Measurements from ENCODE around the gene SLC6A16.
"Not testable (repeated sequence)": the region's sequence is repeated elsewhere in the genome, so short reads cannot be mapped to it uniquely, and the experiment has no call there.

Gene SLC6A16

DNA sequence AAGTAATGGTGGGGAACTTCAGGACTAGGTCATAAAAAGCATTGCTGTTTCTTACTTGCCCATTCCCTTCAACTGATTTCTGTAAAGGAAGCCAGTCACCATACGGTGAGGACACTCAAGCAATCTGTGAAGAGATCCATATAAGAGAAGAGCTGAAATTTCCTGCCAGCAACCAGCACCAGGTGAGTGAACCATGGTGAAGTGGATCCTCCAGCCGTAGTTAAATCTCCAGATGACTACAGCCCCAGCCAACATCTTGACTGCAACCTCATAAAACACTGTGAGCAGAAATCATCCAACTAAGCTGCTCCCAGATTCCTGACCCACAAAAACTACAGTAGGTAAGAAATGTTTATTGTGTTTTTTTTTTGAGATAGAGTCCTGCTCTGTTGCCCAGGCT, 3.8 kb upstream of the SLC6A16 start:
- no peak for DNase-seq (ENCODE audit: low read depth)

DNA sequence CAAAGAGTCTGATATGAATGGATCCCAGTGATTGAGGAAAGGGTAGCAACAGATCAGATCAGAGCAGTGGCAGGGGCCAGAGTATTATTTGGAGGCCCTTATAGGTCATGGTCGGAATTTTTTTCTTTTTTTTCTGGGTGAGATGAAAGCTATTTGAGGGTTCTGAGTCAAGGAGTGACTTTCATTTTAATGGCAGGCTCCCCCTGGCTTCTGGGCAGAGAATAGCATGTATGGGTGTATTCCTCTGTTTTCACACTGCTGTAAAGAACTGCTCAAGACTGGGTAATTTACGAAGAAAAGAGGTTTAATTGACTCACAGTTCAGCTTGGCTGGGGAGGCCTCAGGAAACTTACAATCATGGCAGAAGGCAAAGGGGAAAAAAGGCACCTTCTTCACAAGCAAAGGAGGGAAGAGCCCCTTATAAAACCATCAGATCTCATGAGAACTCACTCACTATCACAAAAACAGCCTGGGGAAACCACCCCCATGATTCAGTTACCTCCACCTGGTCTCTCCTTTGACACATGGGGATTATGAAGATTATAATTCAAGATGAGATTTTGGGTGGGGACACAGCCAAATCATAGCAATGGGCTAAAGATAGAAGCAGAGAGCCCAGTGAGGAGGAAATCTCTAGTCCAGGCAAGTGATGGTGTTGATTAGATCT, 3.0 kb upstream of the SLC6A16 start:
- no peak for DNase-seq (ENCODE audit: low read depth)

DNA sequence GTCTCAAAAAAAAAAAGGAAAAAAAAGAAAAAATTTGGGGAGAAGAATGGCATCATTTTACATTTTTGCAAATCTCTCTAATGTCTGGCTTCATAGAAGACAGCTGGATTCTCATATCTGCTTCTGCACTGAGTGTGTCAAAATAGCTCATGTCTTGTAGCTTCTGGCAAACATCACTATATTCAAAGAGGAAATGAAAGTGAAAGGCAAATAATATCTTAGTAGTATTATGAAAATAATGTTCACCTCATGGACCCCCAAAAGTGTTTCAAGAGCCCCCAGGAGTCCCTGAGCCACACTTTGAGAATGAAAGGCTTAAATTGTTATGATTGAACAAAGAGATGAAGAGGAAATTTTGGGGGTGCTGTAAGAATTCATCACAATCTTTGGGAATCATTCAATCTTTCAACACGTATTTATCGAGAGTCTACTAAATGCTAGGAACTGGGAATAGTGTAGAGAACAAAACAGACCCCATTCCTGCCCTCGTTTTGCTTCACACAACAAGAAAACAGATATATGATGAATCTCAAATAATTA, 1.2 kb upstream of the SLC6A16 start:
- no peak for DNase-seq (ENCODE audit: low read depth)

DNA sequence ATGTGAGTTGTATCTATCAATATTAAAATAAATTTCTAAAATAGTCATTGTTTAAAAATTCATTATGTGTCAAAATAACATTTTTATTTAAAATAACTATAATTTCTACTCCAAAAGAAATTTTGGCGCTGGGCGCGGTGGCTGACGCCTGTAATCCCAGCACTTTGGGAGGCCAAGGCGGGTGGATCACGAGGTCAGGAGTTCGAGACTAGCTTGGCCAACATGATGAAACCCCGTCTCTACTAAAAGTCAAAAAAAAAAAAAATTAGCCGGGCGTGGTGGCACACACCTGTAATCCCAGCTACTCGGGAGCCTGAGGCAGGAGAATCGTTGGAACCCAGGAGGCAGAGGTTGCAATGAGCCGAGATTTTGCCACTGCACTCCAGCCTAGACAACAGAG, 765 bp upstream of the SLC6A16 start:
- DNase-seq (ENCODE audit: low read depth), result not testable (repeated sequence)

DNA sequence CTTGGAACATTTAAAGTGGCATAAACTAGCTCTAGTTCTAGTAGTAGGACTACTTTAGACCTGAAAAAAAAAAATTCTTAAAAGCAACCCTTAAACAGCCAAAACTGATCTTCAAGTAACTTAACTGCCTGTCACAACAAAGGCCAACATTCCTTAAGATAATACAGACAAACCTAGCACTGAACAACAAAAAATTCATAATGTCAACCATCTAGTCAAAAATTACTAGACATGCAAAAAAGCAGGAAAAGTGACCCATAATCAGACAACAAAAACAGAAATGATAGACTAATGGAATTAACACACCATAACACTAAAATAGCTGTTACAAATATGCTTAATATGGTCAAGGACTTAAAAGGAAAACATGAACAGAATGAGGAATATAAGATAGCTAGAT, 6.7 kb downstream of the SLC6A16 start:
- DNase-seq (ENCODE audit: low read depth), result no peak

DNA sequence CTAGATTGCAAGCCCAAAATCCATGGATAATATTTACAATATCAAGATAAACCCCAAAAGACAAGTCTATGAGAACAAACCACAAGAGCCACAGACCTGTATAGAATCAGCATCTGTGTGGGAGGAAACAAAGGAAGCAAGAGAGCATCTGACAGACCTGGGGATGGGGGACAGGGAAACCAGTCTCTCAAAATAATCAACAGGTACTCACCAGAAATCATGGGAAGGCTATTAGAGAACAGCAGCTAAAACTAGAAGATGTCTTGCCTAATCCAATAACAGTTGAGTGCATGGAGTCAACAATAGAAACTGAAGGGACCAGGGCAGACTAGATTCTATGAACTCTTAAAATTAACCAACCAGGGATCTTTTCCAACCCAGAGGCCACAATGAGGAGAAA, 8.7 kb downstream of the SLC6A16 start:
- no peak for DNase-seq (ENCODE audit: low read depth)

DNA sequence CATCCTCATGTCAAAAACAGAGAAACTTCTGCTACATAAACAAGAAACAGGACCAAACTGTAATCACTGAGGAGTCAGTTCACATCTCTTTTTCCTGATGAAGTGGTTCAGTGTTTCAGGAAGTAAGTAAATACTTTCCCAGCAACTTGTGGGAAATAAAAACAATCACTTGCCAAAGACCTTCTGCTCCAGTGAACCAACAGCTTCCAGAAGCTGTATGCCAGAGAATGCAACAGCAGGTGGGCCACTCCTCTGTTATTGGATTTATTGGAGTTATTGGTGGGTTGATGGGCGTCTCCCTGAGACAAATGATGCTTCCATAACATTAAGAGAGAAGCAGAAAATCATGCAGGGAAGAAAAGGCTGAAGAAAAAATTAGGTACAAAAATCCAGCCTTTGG, 9.9 kb downstream of the SLC6A16 start:
- no peak for DNase-seq (ENCODE audit: low read depth)

DNA sequence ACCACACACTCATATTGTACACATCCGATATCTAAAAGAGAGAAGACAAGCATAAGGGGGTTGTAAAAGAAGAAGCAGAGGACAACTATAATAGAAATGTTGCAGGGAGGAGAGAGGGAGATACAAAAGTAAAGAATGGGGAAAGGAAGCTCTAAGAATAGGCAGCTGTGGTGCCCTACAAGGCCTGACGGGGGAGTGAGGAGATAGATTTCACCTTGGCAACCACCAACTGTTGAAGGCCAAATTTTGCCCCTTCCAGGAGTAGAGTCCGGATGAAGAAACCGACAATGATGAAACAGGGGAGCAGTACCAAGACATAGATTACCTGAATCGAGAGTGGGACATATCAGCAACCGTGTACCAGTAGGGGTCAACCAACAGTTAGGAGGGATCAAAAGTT, 15.9 kb downstream of the SLC6A16 start:
- DNase-seq (ENCODE audit: low read depth), result no peak

DNA sequence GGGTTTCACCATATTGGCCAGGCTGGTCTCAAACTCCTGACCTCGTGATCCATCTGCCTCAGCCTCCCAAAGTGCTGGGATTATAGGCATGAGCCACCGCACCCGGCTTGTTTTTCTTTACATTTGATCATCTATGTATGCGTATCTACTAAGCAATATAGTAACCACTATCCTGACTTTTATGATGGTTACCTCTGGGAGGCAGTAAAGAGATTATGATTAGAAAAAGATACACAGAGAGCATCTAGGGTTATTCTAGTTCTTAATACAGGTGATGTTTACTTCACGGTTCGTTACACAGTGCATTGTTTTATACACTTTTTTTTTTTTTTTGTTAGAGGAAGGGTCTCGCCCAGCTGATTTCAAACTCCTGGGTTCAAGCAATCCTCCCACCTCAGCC, 18.3 kb downstream of the SLC6A16 start:
- DNase-seq (ENCODE audit: low read depth), result not testable (repeated sequence)

DNA sequence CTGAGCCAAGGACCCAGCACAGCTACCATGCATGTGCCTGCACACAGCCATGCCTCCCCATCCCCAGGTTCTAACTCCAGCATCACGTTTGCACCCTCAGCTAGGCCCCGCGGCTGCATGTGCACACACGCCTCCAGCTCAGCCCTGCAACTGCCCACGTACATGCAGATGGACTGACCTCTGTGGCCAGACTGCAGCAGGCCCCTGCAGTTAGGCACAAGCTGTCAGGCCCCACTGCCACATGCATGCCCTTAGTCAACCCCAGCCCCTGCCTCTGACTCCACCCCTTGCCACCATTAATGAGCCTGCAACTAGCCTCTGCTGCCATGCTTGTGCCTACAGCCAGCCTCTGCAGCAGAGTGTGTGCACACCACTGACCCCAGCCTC, 23.1 kb downstream of the SLC6A16 start:
- DNase-seq (ENCODE audit: low read depth), result no peak

DNA sequence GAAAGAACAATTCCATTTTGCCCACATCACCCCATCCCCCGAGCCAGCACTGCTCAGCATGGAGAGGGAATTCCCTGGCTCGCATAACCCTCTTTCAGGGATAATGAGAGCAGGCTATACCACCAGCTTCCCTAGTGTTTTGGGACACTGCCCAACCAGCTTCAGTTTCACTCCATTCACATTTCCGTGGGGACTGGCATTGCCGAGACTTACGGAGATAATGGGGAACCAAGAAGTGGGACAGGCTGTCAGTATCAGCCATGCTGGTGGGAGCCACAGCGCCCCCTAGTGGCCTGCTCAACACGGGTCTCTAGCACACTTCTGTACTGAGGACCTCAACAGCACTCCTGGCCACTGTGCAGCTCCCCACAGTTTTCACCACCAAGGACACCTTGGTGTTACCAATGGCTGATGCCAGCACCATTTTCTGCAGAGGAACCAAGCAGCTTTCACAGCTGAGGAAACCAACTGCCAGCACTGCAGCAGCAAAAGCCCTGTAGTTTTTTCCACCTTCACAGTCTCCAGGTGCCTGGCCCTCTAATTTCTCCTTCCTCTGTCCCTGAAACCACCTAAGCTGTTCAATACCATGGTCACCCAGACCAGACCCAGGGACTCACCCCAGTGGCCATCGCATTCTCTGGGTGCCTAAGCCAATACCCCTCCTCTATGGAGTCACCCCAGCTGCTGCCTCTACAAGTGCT, 23.7 kb downstream of the SLC6A16 start:
- peak; percentile 62 for DNase-seq (ENCODE audit: low read depth)

DNA sequence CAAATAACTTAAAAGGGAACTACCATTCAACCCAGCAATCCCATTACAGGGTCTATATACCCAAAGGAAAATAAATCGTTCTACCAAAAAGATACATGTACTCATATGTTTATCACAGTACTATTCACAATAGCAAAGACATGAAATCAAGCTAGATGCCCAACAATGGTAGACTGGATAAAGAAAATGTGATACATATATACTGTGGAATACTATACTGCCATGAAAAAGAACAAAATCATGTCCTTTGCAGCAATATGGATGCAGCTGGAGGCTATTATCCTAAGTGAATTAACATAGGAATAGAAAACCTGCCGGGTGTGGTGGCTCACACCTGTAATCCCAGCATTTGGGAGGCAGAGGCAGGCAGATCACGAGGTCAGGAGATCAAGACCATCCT, 26.3 kb downstream of the SLC6A16 start:
- DNase-seq (ENCODE audit: low read depth), result not testable (repeated sequence)

DNA sequence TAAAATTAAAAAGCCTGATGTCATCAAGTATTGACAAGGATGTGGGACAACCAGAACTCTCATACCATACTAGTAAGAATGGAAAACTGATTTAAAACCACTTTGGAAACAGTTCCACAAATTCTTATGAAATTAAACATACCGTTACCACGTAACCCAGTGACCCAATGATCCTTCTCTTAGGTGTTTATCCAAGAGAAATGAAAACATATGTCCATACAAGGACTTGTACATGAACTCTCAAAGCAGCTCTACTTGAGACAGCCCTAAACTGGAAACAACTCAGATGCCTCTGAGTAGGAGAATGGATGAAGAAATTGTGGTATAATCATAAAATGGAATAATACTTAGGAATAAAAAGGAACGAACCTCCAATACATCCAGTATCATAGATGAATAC, 27.6 kb downstream of the SLC6A16 start:
- DNase-seq (ENCODE audit: low read depth), result no peak

DNA sequence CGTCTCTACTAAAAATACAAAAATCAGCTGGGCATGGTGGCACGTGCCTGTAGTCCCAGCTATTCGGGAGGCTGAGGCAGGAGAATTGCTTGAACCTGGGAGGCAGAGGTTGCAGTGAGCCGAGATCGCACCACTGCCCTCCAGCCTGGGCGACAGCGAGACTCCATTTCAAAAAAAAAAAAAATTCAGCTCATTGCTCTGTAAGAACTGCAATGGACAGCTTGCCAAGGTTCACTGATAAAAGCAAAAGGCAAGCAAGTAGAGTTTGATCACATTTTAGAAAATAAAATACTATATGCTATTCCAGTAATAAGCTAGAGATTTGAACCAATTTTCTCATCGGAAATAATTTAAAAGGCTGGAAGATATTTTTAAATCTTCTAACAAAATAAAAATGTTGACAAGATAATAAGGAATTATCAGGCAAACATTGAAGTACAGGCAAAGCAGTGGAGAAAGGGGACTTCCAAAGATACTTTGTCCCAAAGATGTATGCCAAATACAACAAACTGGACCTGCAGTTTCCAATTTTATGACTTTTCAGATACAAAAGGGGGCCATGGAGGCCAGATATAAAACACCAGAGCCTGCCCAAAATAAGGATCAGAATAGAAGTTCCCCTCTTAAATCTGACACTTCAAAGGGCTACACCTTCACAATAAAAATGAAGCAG, 29.6 kb downstream of the SLC6A16 start:
- DNase-seq (ENCODE audit: low read depth), result no peak

DNA sequence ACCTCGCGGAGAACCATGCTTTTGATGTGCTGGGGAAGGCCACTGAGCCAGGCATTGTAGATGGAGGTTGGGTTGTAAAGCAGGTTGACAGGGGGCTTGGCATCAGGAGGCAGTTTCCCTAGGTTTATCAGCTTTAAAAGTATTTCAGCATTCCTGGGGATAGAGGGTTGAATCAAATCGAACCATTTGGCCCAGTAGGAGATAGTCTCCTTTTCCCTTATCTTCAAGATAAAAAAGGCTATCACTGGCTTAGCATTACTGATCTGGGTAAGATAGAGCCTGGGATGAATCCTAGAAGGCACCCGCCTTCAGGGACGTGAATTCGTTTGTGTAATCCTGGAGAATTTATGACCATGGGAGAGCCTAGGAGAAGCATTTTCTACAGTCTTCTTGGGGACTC, 30.6 kb downstream of the SLC6A16 start:
- no peak for DNase-seq (ENCODE audit: low read depth)

DNA sequence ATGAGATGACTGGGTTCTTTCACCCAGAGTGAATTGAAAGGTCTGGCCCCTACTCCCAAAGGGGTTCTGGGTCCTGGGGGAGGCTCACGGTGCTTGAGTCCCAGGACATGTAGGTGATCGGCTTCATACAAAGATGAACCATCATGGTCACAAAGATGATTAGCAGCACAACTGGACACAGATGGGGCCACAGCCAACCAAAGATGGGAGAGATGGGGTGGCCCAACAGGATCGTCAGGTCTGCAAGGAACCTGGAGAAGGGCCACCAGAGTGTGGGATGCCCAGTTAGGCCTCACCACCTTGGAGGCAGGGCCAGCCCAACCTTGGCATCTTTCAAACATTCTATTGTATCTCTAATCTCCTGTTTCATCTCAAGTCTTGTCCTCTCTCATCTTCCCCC, 34.5 kb downstream of the SLC6A16 start:
- DNase-seq (ENCODE audit: low read depth), result no peak

DNA sequence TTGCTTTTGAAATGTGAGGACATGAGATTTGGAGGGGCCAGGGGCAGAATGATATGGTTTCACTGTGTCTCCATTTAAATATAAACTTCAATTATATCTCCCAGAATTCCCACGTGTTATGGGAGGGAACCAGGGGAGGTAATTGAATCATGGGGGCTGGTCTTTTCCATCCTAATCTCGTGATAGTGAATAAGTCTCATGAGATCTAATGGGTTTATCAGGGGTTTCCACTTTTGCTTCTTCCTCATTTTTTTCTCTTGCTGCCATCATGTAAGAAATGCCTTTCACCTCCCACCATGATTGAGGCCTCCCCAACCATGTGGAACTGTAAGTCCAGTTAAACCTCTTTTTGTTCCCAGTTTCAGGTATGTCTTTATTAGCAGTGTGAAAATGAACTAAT, 35.7 kb downstream of the SLC6A16 start:
- DNase-seq (ENCODE audit: low read depth), result not testable (repeated sequence)

DNA sequence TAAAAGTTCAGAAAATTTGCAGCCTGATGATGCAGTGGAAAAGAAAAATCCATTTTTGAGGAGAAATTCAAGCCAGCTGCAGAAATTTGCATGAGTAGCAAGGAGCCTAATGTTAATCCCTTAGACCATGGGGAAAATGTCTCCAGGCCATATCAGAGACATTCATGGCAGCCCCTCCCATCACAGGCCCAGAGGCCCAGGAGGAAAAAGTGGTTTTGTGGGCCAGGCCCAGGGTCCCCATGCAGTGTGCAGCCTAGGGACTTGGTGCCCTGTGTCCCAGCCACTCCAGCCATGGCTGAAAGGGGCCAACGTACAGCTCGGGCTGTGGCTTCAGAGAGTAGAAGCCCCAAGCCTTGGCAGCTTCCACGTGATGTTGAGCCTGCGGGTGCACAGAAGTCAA, 36.8 kb downstream of the SLC6A16 start:
- DNase-seq (ENCODE audit: low read depth), result not testable (repeated sequence)

DNA sequence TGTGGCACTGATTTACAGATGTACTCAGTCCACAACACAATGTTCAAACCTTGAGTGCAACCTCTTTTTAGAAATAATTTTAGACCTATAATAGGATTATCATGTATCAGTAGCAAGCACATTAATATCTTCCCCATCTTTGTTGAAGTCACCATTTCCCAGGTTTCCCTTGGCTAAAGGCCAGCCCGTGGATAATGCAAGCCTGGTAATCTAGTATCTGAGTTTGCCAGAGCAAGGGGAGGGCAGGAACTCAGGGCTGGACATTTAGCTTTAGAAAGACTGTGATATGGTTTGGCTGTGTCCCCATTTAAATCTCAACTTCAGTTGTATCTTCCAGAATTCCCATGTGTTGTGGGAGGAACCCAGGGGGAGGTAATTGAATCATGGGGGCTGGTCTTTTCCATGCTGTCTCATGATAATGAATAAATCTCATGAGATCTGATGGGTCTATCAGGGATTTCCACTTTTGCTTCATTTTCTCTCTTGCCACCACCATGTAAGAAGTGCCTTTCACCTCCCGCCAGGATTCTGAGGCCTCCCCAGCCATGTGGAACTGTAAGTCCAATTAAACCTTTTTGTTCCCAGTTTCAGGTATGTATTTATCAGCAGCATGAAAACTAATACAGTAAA, 37.7 kb downstream of the SLC6A16 start:
- DNase-seq (ENCODE audit: low read depth), result no peak

DNA sequence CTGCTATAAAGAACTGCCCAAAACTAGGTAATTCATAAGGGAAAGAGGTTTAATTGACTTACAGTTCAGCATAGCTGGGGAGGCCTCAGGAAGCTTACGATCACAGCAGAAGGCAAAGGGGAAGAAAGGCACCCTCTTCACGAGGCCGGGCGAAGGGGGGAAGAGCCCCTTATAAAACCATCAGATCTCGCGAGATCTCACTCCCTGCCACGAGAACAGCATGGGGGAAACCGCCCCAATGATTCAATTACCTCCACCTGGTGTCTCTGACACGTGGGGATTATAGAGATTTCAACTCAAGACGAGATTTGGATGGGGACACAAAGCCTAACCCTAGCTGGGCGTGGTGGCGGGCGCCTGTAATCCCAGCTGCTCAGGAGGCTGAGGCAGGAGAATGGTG, 42.8 kb downstream of the SLC6A16 start:
- DNase-seq (ENCODE audit: low read depth), result no peak

DNA sequence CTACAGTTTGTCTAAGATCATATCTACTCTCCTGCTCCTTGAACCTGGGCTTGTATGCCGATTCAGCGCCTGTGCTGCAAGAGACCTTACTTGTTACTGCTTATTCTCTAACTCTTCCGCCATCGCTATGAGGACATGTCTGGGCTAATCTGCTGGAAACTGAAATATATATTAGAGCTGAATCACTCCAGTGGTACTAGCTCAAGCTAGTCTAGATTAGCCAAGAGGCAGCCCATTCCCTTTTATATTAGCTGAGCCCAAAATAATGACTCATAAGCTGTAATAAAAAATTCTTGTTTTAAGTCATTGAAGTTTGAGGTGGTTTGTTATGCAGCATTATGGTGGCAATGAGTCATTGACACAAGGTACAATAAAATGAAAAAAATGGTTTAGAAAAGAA, 52.8 kb downstream of the SLC6A16 start:
- DNase-seq (ENCODE audit: low read depth), result no peak

DNA sequence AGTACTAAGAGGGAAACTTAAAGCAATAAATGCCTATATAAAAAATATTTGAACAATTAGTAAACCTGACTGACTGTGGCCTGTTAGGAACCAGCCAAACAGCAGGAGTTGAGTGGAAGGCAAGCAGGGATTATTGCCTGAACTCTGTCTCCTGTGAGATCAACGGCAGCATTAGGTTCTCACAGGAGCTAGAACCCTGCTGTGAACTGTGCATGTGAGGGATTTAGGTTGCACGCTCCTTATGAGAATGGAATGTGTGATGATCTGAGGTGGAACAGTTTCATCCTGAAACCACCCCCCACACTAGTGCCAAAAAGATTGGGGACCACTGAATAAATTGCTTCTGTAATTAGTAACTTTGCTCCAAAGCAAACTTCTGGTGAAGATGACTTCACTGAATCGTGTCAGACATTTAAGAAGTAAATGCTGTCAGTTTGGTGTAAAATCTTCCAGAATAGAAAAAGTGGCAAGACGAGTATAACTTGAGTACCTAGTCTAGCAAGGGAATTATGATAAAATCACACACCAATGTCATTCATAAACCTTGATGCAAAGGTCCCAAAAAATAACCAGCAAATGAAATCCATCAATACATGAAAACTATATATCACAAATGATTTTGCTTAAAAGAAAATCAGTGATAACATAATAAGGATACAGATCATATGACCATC, 53.8 kb downstream of the SLC6A16 start:
- no peak for DNase-seq (ENCODE audit: low read depth)
